ENCODE data around the gene NDNF.

- TF ChIP-seq GATA2 (IDR thresholded peaks at IDR 0.05; ENCODE audit: low read depth, low read length) = no peak
- TF ChIP-seq GATA3 (IDR thresholded peaks at IDR 0.05; ENCODE audit: low read depth, low read length) = no peak
Observed at GRCh38 chr4:121007660-121008059, 64.7 kb downstream of the NDNF start.

Measured in SH-SY5Y (cell line).